HuH-7.5 (cell line): ENCODE results near the gene NHLRC4.

Source experiments
- DNase-seq: peaks from one replicate; pipeline ENCODE4 v3.0.0; 2011; ENCODE audit warnings: low spot score

NHLRC4 gene

DNA sequence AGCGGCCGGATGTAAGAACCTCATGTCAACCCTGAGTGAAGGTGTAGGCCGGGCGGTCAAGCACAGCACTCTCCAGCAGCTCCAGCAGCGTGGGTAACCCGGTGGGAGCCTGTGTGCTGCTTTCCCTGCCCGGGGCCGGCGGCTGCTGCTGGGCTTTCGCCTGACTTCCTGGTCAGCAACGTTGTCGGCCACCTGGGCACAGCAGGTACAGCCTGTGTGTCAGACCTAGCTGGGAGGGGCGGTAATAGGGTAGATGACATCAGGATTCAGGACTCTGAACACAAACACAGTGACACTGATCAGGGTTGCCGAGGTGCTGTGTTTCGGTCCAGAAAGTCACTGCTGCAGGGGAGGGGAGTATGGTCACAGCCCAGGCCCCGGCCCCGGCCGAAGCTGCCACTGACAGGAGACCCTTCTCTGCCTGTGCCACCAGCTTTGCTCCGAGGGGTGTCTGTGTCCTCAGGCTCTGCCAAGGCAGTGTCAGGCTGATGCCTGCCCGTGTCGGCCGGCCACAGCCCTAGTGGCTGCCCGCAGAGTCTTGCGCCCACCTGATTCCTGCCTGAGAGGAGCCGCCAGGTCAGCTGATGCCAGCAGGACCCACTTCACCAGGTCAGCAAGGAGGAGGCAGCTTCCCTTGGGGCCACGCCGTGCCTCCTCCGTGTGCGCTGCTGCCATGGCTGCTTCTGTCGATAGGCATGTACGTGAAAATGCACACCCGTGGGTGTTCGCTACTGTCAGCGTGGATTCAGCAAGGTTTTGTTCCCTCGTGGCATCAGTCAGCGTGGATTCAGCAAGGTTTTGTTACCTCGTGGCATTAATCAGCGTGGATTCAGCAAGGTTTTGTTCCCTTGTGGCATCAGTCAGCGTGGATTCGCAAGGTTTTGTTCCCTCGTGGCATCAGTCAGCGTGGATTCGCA, 32.3 kb downstream of the NHLRC4 start:
- DNase-seq: no peak

DNA sequence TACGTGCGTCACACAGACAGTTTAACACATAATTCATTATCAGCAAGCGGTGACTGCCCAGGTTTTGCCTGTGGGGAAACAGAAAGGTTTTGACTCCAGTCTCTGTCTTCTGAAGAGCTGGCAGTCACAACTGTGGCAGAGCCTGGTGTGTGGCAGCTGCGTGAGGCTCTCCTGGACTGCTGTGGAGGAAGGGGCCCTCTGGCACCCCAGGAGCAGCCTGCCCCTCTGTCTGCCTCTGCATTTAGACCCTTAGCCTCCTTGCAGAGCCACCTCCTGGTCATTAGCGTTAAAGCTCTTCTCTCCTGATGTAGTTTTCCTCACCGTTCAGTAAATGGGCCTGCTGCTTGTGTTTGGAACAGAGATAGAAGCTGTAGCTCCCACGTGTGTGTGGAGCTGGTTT, 34.0 kb downstream of the NHLRC4 start:
- no peak for DNase-seq

DNA sequence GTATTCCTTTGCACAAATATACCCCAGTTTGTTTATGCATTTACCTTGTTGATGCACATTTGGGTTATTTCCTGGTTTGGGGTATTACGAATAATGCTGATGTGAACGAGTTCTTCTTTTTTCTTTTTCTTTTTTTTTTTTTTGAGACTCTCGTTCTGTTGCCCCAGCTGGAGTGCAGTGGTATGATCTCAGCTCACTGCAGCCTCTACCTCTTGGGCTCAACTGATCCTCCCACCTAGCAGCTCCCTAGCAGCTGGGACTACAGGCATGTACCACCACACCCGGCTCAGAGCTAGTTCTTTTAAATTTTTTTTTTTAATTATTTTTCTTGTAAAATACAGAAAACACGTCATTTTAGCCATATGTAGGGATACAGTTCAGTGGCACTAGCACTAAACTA, 37.1 kb downstream of the NHLRC4 start:
- DNase-seq: no peak

GRCh38 chr16:606656-607307, 40.0 kb downstream of the NHLRC4 start:
- no peak for DNase-seq

DNA sequence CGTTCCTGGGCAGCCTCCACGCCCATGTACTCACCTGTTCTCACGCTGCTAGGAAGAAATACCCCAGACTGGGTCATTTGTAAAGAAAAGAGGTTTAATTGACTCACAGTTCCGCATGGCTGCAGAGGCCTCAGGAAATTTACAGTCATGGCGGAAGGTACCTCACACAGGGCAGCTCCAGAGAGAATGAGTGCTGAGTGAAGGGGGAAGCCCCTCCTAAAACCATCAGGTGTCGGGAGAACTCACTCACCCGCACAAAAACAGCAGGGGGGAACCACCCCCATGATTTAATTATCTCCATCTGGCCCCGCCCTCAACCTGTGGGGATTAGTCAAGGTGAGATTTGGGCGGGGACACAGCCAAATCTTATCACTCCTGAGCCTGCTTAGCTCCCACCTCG, 41.2 kb downstream of the NHLRC4 start:
- no peak for DNase-seq

DNA sequence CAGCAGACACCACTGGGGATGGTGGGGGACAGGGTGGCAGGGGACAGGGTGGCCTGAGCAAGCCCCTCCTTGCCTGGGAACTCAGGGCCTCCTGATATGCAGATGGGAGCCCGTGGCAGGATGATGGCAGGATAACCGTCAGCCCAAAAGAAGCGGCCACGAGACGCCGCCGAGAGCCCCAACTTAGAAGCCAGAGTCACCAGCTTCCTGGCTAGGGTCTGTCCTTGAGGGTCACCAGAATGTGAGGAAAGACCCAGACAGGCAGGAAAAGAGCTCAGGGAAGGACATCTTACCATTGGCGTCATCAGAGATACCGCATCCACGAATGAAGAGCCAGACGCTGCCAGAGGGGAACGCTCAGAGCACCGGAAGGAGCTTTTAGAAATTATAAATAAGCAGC, 42.5 kb downstream of the NHLRC4 start:
- DNase-seq: no peak

DNA sequence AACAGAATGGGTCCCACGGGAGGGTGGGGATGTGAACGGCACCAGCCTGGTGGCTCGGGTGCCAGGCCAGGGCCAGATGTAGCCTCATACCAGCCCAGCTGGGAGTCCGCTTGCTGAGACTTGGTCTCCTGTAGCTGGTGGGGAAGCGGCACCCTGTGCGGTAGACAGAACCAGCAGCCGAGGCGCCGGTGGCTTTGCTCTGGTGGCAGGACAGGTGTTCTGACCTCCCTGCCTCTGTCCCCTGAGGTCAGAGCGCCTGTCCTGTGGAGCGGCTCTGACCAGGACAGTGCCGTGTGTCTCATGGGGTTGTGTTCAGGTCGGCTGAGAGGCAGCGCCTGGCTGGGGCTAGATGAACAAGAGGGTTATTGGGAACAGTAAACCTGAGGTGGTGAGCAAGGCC, 43.2 kb downstream of the NHLRC4 start:
- no peak for DNase-seq

- DNase-seq: peak; percentile 68
Measured at GRCh38 chr16:610513-611381, 43.9 kb downstream of the NHLRC4 start.

DNA sequence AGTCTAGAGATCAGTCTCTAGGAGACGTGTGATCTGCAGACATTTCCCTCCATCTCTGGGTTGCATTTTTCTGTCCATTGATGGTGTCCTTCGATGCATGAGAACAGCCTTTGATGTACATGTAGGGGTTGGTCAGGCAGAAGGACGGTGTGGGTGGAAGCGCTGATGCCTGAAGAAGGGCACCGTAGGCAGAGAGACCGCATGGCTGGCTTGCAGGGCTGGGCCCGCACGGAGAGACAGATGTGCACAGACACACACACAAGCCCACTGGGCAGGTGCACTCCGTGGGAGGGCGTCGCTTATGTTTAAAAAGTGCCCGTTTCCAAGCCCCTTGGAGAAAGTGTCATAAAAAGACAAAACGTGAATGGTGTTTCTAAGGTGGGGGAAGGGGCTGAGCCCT, 48.3 kb downstream of the NHLRC4 start:
- no peak for DNase-seq

GRCh38 chr16:616733-617586, 50.2 kb downstream of the NHLRC4 start:
- DNase-seq: no peak

DNA sequence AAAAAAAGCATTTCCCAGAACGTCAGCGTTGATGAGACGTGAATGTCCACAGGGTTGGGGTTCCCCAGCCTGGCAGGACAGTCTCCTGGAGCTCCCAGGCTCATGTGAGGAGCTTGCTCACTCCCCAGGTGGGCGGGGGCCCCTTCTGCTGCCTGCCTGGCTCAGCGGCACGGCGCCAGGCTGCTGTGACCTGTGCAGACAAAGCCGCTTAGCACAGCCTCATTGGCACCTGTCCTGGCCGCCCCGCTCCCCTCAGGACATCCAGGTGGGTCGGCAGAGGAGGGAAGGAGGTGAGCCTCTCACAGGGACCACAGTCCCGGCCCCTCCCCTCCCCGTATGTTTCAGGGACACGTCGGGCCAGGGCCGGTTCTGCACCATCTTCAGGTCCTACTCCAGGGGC, 51.0 kb downstream of the NHLRC4 start:
- DNase-seq: no peak
